H1 (cell line): ENCODE data around the gene HOXB4. TPM values are rescaled to one million over a fixed set of nuclear protein-coding genes. Genes with fewer than 3 reads are reported as not detected.

ENCODE experiments used
- CTCF ChIA-PET: fragments of 300-600 bp; sonication (Branson Sonifier 250); formaldehyde crosslinking; loops from one replicate; lab custom pipeline; 2021; ENCODE audit not compliant: partially characterized antibody; lab: Charles Lee
- POLR2A ChIA-PET: fragments of 300-600 bp; sonication (Branson Sonifier 250); formaldehyde crosslinking; loops from one replicate; lab custom pipeline; 2021; ENCODE audit warnings: inconsistent platforms; ENCODE audit not compliant: partially characterized antibody; lab: Charles Lee
- DNase-seq, 2 experiments: peaks; one replicate each; pipeline versions ENCODE4 v3.0.0 to v3.0.0-alpha.2; 2010 to 2022; ENCODE audit warnings: low spot score in 2 of 2, low read depth in 1 of 2, mixed read lengths in 1 of 2
- FAIRE-seq: peaks from 2 replicates; lab custom pipeline; 2011; peaks lifted over from hg19 to GRCh38; lab: Jason Lieb, UNC
- H2AFZ ChIP-seq: 2 replicates; pipeline ENCODE4 v1.8.1; 2012; ENCODE audit warnings: low read length, inconsistent platforms
- H2AK5ac ChIP-seq: 2 replicates; pipeline ENCODE4 v1.6.1; 2013; ENCODE audit warnings: low read depth, low read length
- H2BK120ac ChIP-seq: replicated peaks from 2 replicates; pipeline ENCODE3; 2013; ENCODE audit warnings: low read depth, low read length, inconsistent platforms
- H2BK12ac ChIP-seq: 2 replicates; pipeline ENCODE4 v1.6.1; 2013; ENCODE audit warnings: low read depth, low read length
- H2BK15ac ChIP-seq: 2 replicates; pipeline ENCODE4 v1.6.1; 2013; ENCODE audit warnings: low read length
- H2BK20ac ChIP-seq: 2 replicates; pipeline ENCODE4 v1.6.1; 2013; ENCODE audit warnings: low read length
- H2BK5ac ChIP-seq: 2 replicates; pipeline ENCODE4 v1.6.1; 2013; ENCODE audit warnings: low read depth, low read length
- H3K14ac ChIP-seq: 2 replicates; pipeline ENCODE4 v1.6.1; 2013; ENCODE audit warnings: inconsistent platforms; ENCODE audit not compliant: insufficient read length
- H3K18ac ChIP-seq: 2 replicates; pipeline ENCODE4 v1.6.1; 2013; ENCODE audit warnings: low read length; ENCODE audit errors: extremely low read depth
- H3K23ac ChIP-seq: 2 replicates; pipeline ENCODE4 v1.6.1; 2013; ENCODE audit warnings: inconsistent platforms; ENCODE audit not compliant: insufficient read length
- H3K23me2 ChIP-seq: 2 replicates; pipeline ENCODE4 v1.6.1; 2013; ENCODE audit warnings: low read depth, low read length
- H3K27ac ChIP-seq: 2 replicates; pipeline ENCODE4 v1.6.1; 2011; ENCODE audit warnings: low read depth, low read length, inconsistent platforms
- H3K27me3 ChIP-seq, 4 experiments: replicated peaks in 1 of 4; 1 replicate in 1 of 4; 2 replicates in 3 of 4; pipeline versions ENCODE4 v1.6.1 to v1.8.1; 2011 to 2013; ENCODE audit warnings: low read length in 3 of 4, mild to moderate bottlenecking in 3 of 4, inconsistent platforms in 2 of 4, mixed read lengths in 2 of 4, moderate library complexity in 1 of 4; ENCODE audit not compliant: control insufficient read depth in 3 of 4, insufficient read depth in 3 of 4; ENCODE audit errors: extremely low read depth in 1 of 4
- H3K36me3 ChIP-seq, 4 experiments: 2 replicates each; pipeline versions ENCODE4 v1.6.1 to v1.8.1; 2011 to 2013; ENCODE audit warnings: mild to moderate bottlenecking in 4 of 4, low read length in 3 of 4, moderate library complexity in 2 of 4, control low read depth in 1 of 4, inconsistent platforms in 1 of 4; ENCODE audit not compliant: insufficient read depth in 4 of 4, control insufficient read depth in 2 of 4
- H3K4ac ChIP-seq: replicated peaks from 2 replicates; pipeline ENCODE3; 2013; ENCODE audit warnings: low read length, low read depth, mixed read lengths, inconsistent platforms; ENCODE audit not compliant: insufficient read length
- H3K4me1 ChIP-seq, 4 experiments: replicated peaks in 1 of 4; 1 replicate in 1 of 4; 2 replicates in 3 of 4; pipeline versions ENCODE4 v1.6.1 to v1.8.1; 2011 to 2013; ENCODE audit warnings: low read length in 3 of 4, inconsistent platforms in 2 of 4, mixed read lengths in 1 of 4; ENCODE audit not compliant: insufficient read depth in 4 of 4, control insufficient read depth in 3 of 4
- H3K4me2 ChIP-seq, 2 experiments: 2 replicates each; pipeline versions ENCODE4 v1.6.1 to v1.8.1; 2011 to 2013; ENCODE audit warnings: low read depth in 2 of 2, low read length in 2 of 2, control low read depth in 1 of 2, inconsistent platforms in 1 of 2, mild to moderate bottlenecking in 1 of 2; ENCODE audit not compliant: insufficient read depth in 1 of 2
- H3K4me3 ChIP-seq, 4 experiments: fragments of 200-600, 300-600 bp in 1 of 4; sonication (generic), shearing (Covaris generic), sonication (Bioruptor Twin) in 1 of 4; 2 replicates each; pipeline versions ENCODE4 v1.5.1 to v1.8.1; 2011 to 2016; ENCODE audit warnings: low read length in 4 of 4, low read depth in 3 of 4, control low read depth in 2 of 4, inconsistent platforms in 2 of 4, mild to moderate bottlenecking in 2 of 4, mixed read lengths in 1 of 4, moderate library complexity in 1 of 4; ENCODE audit not compliant: insufficient read depth in 2 of 4; ENCODE audit errors: extremely low read depth in 1 of 4
- H3K56ac ChIP-seq: replicated peaks from 2 replicates; pipeline ENCODE3; 2013; ENCODE audit warnings: low read depth, mild to moderate bottlenecking, mixed read lengths, low read length, inconsistent platforms; ENCODE audit not compliant: insufficient read length
- H3K79me1 ChIP-seq: 2 replicates; pipeline ENCODE4 v1.6.1; 2013; ENCODE audit warnings: low read depth, low read length, control low read depth
- H3K79me2 ChIP-seq, 2 experiments: 2 replicates each; pipeline versions ENCODE4 v1.6.1 to v1.8.1; 2012 to 2013; ENCODE audit warnings: low read length in 2 of 2, mild to moderate bottlenecking in 2 of 2, inconsistent platforms in 1 of 2; ENCODE audit not compliant: insufficient read depth in 2 of 2, control insufficient read depth in 1 of 2
- H3K9ac ChIP-seq, 4 experiments: replicated peaks in 1 of 4; 1 replicate in 1 of 4; 2 replicates in 3 of 4; pipeline versions ENCODE4 v1.6.1 to v1.8.1; 2011 to 2013; ENCODE audit warnings: low read depth in 3 of 4, low read length in 3 of 4, control low read depth in 2 of 4, mild to moderate bottlenecking in 2 of 4, moderate library complexity in 2 of 4, inconsistent platforms in 1 of 4; ENCODE audit errors: extremely low read depth in 1 of 4
- H3K9me3 ChIP-seq, 2 experiments: 2 replicates each; pipeline versions ENCODE4 v1.6.1 to v1.8.1; 2012 to 2013; ENCODE audit warnings: mild to moderate bottlenecking in 2 of 2, moderate library complexity in 2 of 2, control low read depth in 1 of 2, inconsistent platforms in 1 of 2, low read depth in 1 of 2, low read length in 1 of 2, mixed read lengths in 1 of 2; ENCODE audit not compliant: insufficient read depth in 2 of 2
- H4K20me1 ChIP-seq, 2 experiments: replicated peaks in 1 of 2; 2 replicates each; pipeline versions ENCODE3 to v1.8.1; 2011 to 2013; ENCODE audit warnings: inconsistent platforms in 2 of 2, low read length in 2 of 2, mild to moderate bottlenecking in 1 of 2; ENCODE audit not compliant: insufficient read depth in 2 of 2, control insufficient read depth in 1 of 2
- H4K5ac ChIP-seq: 2 replicates; pipeline ENCODE4 v1.6.1; 2013; ENCODE audit warnings: low read length, low read depth, mixed read lengths, inconsistent platforms; ENCODE audit not compliant: insufficient read length
- H4K8ac ChIP-seq: 2 replicates; pipeline ENCODE4 v1.8.0; 2013; ENCODE audit warnings: mild to moderate bottlenecking, moderate library complexity, low read length, inconsistent platforms; ENCODE audit not compliant: insufficient read depth; ENCODE audit errors: extremely low read depth
- H4K91ac ChIP-seq: replicated peaks from 2 replicates; pipeline ENCODE3; 2013; ENCODE audit warnings: low read length, mixed read lengths, inconsistent platforms; ENCODE audit not compliant: insufficient read length
- CREB1 ChIP-seq: IDR thresholded peaks from 2 replicates; pipeline ENCODE4 v1.6.1; 2012; ENCODE audit warnings: inconsistent platforms
- GTF2F1 ChIP-seq: IDR thresholded peaks from 2 replicates; pipeline ENCODE4 v1.6.1; 2012; ENCODE audit warnings: low read depth, low read length, improper control_type of control experiment, borderline replicate concordance
- HDAC2 ChIP-seq, 2 experiments: fragments of 300-600 bp in 1 of 2; sonication (generic) in 1 of 2; IDR thresholded peaks; 2 replicates each; pipeline ENCODE4 v1.6.1; 2011 to 2012; ENCODE audit warnings: low read depth in 2 of 2, low read length in 2 of 2, mild to moderate bottlenecking in 2 of 2, moderate library complexity in 2 of 2, borderline replicate concordance in 1 of 2, inconsistent platforms in 1 of 2
- HDAC6 ChIP-seq: IDR thresholded peaks from one replicate; pipeline ENCODE4 v1.7.1; 2012; ENCODE audit warnings: low read depth, mild to moderate bottlenecking, inconsistent platforms, low read length, moderate library complexity
- MAX ChIP-seq: IDR thresholded peaks from 2 replicates; pipeline ENCODE4 v1.6.1; 2012; ENCODE audit warnings: inconsistent platforms
- NANOG ChIP-seq: IDR thresholded peaks from 2 replicates; pipeline ENCODE4 v1.6.1; 2011; ENCODE audit warnings: low read length, low read depth, mild to moderate bottlenecking, inconsistent platforms; ENCODE audit not compliant: insufficient read depth, poor library complexity, severe bottlenecking
- POLR2AphosphoS5 ChIP-seq: IDR thresholded peaks from 2 replicates; pipeline ENCODE4 v1.6.1; 2011; ENCODE audit warnings: low read depth, low read length
- RAD21 ChIP-seq, 2 experiments: IDR thresholded peaks in 1 of 2; conservative IDR thresholded peaks in 1 of 2; 2 replicates each; pipeline ENCODE4 v1.6.1; 2011; ENCODE audit warnings: low read depth in 2 of 2, low read length in 2 of 2, improper control_type of control experiment in 1 of 2, inconsistent platforms in 1 of 2, mild to moderate bottlenecking in 1 of 2, moderate library complexity in 1 of 2
- TBP ChIP-seq: IDR thresholded peaks from 2 replicates; pipeline ENCODE4 v1.6.1; 2011; ENCODE audit warnings: low read depth, low read length, improper control_type of control experiment
- TEAD4 ChIP-seq: IDR thresholded peaks from 2 replicates; pipeline ENCODE4 v1.6.1; 2012; ENCODE audit warnings: low read depth, low read length, inconsistent platforms, mixed read lengths
- WGBS, 2 experiments: shearing (Covaris generic) in 1 of 2; methylation state at CpG; one replicate each; pipeline versions ENCODE4 v1.1.6 to v1.1.7; 2013 to 2015; ENCODE audit warnings: low lambda C conversion rate in 2 of 2, mixed read lengths in 2 of 2, inconsistent platforms in 1 of 2, low coverage in 1 of 2, missing lambda C conversion rate in 1 of 2; ENCODE audit not compliant: insufficient replicate concordance in 2 of 2, insufficient coverage in 1 of 2, insufficient read length in 1 of 2; ENCODE audit errors: extremely low coverage in 1 of 2, missing lambda C conversion rate in 1 of 2; 5-methylcytosine and 5-hydroxymethylcytosine counted together
- polyA plus RNA-seq, 7 experiments: library from polyadenylated mRNA; depleted of rRNA in 3 of 7; stranded (reverse) in 5 of 7; unstranded in 2 of 7; fragments of >200 nt in 5 of 7; fragments of 200-250 nt in 2 of 7; gene quantifications; 1 replicate in 5 of 7; 2 replicates in 1 of 7; 4 replicates in 1 of 7; pipeline versions ENCODE4 v1.2.1 to v1.2.3, GENCODE V29; 2011 to 2013; ENCODE audit warnings: missing spikeins in 2 of 7, mixed read lengths in 2 of 7
- total RNA-seq: library from RNA; stranded (reverse); fragmentation: NEBNext Ultra II Directional; extraction: Animal tissue kit (Norgen Biotek cat#: 25700); gene quantifications from 2 replicates; pipeline ENCODE4 v1.2.1, GENCODE V29; 2021
- TF ChIP-seq, protein P1 (sequence below): IDR thresholded peaks from 2 replicates; pipeline ENCODE4 v1.6.1; 2012; ENCODE audit warnings: inconsistent platforms

The HOXB4 gene
- total and polyA plus RNA-seq, 2 of the 8 experiments (the other 6 are each of a cell fraction or from before 2014, with no cell fraction given) = not detected

GRCh38 chr17:48550502-48551213 lies 27.5 kb downstream of the HOXB4 start:
- Histone ChIP-seq H2AK5ac (no peak overlapping the region), H3K4me1 (peaks cover 7 to 29% (median 12%) of the 10 kb centered on the region in 4 experiments), H4K8ac (no peak overlapping the region; the same call in 1 of the 2 replicates), H3K18ac (no peak overlapping the region), H3K56ac (no peak overlapping the region), H2BK12ac (no peak overlapping the region), H4K20me1 (peaks cover 18 to 21% of the 10 kb centered on the region in 2 experiments), H3K23ac (no peak overlapping the region), H3K23me2 (no peaks in the 10 kb centered on the region; the same call in 1 of the 2 replicates), H3K4me2 (peak overlapping the region; percentile 20 to 40; a peak in 3 of 4 replicates), H2BK120ac (no peak overlapping the region), H3K36me3 (peaks cover 0 to 3% (median 0%) of the 10 kb centered on the region in 4 experiments; a peak in 1 of 8 replicates), H3K27ac (no peak overlapping the region), H4K91ac (no peak overlapping the region), H3K79me2 (no peaks in the 10 kb centered on the region), H3K9ac (no peak overlapping the region), H3K4ac (no peak overlapping the region), H3K79me1 (no peaks in the 10 kb centered on the region), H3K4me3 (peak overlapping the region in 1 of 4 experiments; percentile 12; a peak in 1 of 8 replicates), H3K14ac (no peak overlapping the region), H3K9me3 (no peaks in the 10 kb centered on the region), H2AFZ (no peak overlapping the region), H4K5ac (no peak overlapping the region), H3K27me3 (peaks cover 95 to 100% (median 98%) of the 10 kb centered on the region in 4 experiments), H2BK15ac (no peak overlapping the region), H2BK20ac (no peak overlapping the region), H2BK5ac (no peak overlapping the region)
- WGBS, 2 experiments = 5% methylated on average over 39 of the region's 70 CpGs; no CpG with 5 or more reads in 1 of the 2 experiments
- POLR2A ChIA-PET = no interaction called here
- no peak for DNase-seq
- CTCF ChIA-PET = interaction anchor here (0.7 to 6.6 kb wide), 16 partner anchors 9 to 90 kb away, joined by 3 to 53 read pairs (median 5); partner anchors contain the start of genes HOXB1, HOXB3 and HOXB5
- FAIRE-seq = no peak
- TF ChIP-seq, protein P1, sequence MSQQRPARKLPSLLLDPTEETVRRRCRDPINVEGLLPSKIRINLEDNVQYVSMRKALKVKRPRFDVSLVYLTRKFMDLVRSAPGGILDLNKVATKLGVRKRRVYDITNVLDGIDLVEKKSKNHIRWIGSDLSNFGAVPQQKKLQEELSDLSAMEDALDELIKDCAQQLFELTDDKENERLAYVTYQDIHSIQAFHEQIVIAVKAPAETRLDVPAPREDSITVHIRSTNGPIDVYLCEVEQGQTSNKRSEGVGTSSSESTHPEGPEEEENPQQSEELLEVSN = no peak
- TF ChIP-seq MAX = no peak
- no peak for TF ChIP-seq CREB1
- no peak for TF ChIP-seq TBP
- peak in 1 of 2 experiments; percentile 43; a peak in 1 of 4 replicates for TF ChIP-seq RAD21 (IDR thresholded peaks at IDR 0.05 in 1 of 2, conservative IDR thresholded peaks at IDR 0.05 in 1 of 2; ENCODE audit: low read depth in 2 of 2, low read length in 2 of 2)
- no peak for TF ChIP-seq HDAC2 (IDR thresholded peaks at IDR 0.05; ENCODE audit: borderline replicate concordance in 1 of 2, low read depth in 2 of 2, low read length in 2 of 2)
- TF ChIP-seq POLR2AphosphoS5 = no peak
- no peak for TF ChIP-seq NANOG
- no peak for TF ChIP-seq GTF2F1
- no peak for TF ChIP-seq TEAD4
- TF ChIP-seq HDAC6 = no peak
